Keratinocyte (primary cell): ENCODE measurements around the gene LUC7L3.

ENCODE experiments used
- EZH2 ChIP-seq: IDR thresholded peaks from one replicate; pipeline ENCODE4 v1.6.1; 2012; ENCODE audit warnings: inconsistent platforms, mild to moderate bottlenecking, low read length, moderate library complexity
- TF ChIP-seq, protein P1 (sequence below), 3 experiments: IDR thresholded peaks in 1 of 3; conservative IDR thresholded peaks in 1 of 3; optimal IDR thresholded peaks in 1 of 3; 2 replicates in 2 of 3; 3 replicates in 1 of 3; pipeline versions ENCODE3 to v1.5.1; 2011; ENCODE audit warnings: low read length in 3 of 3, mild to moderate bottlenecking in 3 of 3, moderate library complexity in 2 of 3, control low read depth in 1 of 3, inconsistent platforms in 1 of 3; ENCODE audit not compliant: insufficient read depth in 2 of 3; ENCODE audit errors: extremely low read depth in 1 of 3

- TF ChIP-seq, protein P1, sequence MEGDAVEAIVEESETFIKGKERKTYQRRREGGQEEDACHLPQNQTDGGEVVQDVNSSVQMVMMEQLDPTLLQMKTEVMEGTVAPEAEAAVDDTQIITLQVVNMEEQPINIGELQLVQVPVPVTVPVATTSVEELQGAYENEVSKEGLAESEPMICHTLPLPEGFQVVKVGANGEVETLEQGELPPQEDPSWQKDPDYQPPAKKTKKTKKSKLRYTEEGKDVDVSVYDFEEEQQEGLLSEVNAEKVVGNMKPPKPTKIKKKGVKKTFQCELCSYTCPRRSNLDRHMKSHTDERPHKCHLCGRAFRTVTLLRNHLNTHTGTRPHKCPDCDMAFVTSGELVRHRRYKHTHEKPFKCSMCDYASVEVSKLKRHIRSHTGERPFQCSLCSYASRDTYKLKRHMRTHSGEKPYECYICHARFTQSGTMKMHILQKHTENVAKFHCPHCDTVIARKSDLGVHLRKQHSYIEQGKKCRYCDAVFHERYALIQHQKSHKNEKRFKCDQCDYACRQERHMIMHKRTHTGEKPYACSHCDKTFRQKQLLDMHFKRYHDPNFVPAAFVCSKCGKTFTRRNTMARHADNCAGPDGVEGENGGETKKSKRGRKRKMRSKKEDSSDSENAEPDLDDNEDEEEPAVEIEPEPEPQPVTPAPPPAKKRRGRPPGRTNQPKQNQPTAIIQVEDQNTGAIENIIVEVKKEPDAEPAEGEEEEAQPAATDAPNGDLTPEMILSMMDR (optimal IDR thresholded peaks at IDR 0.05 in 1 of 3, IDR thresholded peaks at IDR 0.05 in 1 of 3, conservative IDR thresholded peaks at IDR 0.05 in 1 of 3; ENCODE audit: extremely low read depth in 1 of 3, insufficient read depth in 2 of 3, low read length in 3 of 3): no peak
- no peak for TF ChIP-seq EZH2
These were observed 32.0 kb upstream of the LUC7L3 start for GRCh38 chr17:50687200-50688066.
